Hepatocyte (in vitro differentiated cells): ENCODE measurements around the gene MTERF4. TPM values are rescaled to one million over a fixed set of nuclear protein-coding genes. Genes with fewer than 3 reads are reported as not detected.

Experiments
- DNase-seq: peaks from one replicate; pipeline ENCODE4 v3.0.0-alpha.2; 2016; ENCODE audit warnings: low spot score
- H2AFZ ChIP-seq: fragments of 200-600 bp; sonication (generic); 2 replicates; pipeline ENCODE4 v1.6.0; 2016; ENCODE audit warnings: antibody characterized with exemption, mild to moderate bottlenecking
- H3K27ac ChIP-seq: fragments of 200-600 bp; sonication (generic); 2 replicates; pipeline ENCODE4 v1.5.1; 2016; ENCODE audit warnings: mild to moderate bottlenecking
- H3K27me3 ChIP-seq: fragments of 200-600 bp; sonication (generic); 2 replicates; pipeline ENCODE4 v1.6.1; 2016
- H3K36me3 ChIP-seq: fragments of 200-600 bp; sonication (generic); replicated peaks from 2 replicates; pipeline ENCODE4 v1.5.1; 2016; ENCODE audit warnings: low read depth; ENCODE audit not compliant: insufficient read depth
- H3K4me1 ChIP-seq: fragments of 200-600 bp; sonication (generic); 2 replicates; pipeline ENCODE4 v1.5.1; 2016; ENCODE audit warnings: mild to moderate bottlenecking, moderate library complexity; ENCODE audit not compliant: insufficient read depth
- H3K4me2 ChIP-seq: fragments of 200-600 bp; sonication (generic); 2 replicates; pipeline ENCODE4 v1.6.0; 2016
- H3K4me3 ChIP-seq: fragments of 200-600 bp; sonication (generic); 2 replicates; pipeline ENCODE4 v1.5.1; 2016; ENCODE audit warnings: mild to moderate bottlenecking
- H3K79me2 ChIP-seq: fragments of 200-600 bp; sonication (generic); 2 replicates; pipeline ENCODE4 v1.6.0; 2017; ENCODE audit warnings: mild to moderate bottlenecking
- H3K9me2 ChIP-seq: fragments of 200-600 bp; sonication (generic); replicated peaks from 2 replicates; pipeline ENCODE4 v1.6.0; 2017; ENCODE audit warnings: mild to moderate bottlenecking; ENCODE audit not compliant: insufficient read depth
- H3K9me3 ChIP-seq: fragments of 200-600 bp; sonication (generic); 2 replicates; pipeline ENCODE4 v1.5.1; 2016; ENCODE audit warnings: low read depth, mild to moderate bottlenecking
- H4K20me1 ChIP-seq: fragments of 200-600 bp; sonication (generic); 2 replicates; pipeline ENCODE4 v1.6.0; 2016; ENCODE audit warnings: mild to moderate bottlenecking; ENCODE audit not compliant: insufficient read depth, poor library complexity, severe bottlenecking
- EZH2 ChIP-seq: fragments of 200-600 bp; sonication (generic); IDR thresholded peaks from 2 replicates; pipeline ENCODE4 v1.6.1; 2016; ENCODE audit warnings: antibody characterized with exemption, mild to moderate bottlenecking, borderline replicate concordance
- EZH2phosphoT487 ChIP-seq: fragments of 200-600 bp; sonication (generic); IDR thresholded peaks from one replicate; pipeline ENCODE4 v1.6.1; 2018; ENCODE audit warnings: antibody characterized with exemption, mild to moderate bottlenecking, low read depth, moderate library complexity; ENCODE audit not compliant: unreplicated experiment, severe bottlenecking
- WGBS: methylation state at CpG from one replicate; pipeline ENCODE4 v1.1.6; 2016; ENCODE audit warnings: low lambda C conversion rate; ENCODE audit errors: missing lambda C conversion rate; 5-methylcytosine and 5-hydroxymethylcytosine counted together
- polyA plus RNA-seq: library from polyadenylated mRNA; unstranded; fragments of >200 nt; fragmentation: Nextera tagmentation; extraction: Ambion mirVana; gene quantifications from 2 replicates; pipeline ENCODE4 v1.2.1, GENCODE V29; 2016
- total RNA-seq: library from RNA; depleted of rRNA; stranded (reverse); fragments of >200 nt; gene quantifications from 2 replicates; pipeline ENCODE4 v1.2.3, GENCODE V29; 2014
- TF ChIP-seq, protein P1 (sequence below): fragments of 200-600 bp; sonication (generic); IDR thresholded peaks from 2 replicates; pipeline ENCODE4 v1.5.1; 2016; ENCODE audit warnings: antibody characterized with exemption, mild to moderate bottlenecking; ENCODE audit not compliant: poor library complexity

Gene MTERF4
- total and polyA plus RNA-seq, 2 experiments from 2014 or later, result 20.3 to 39.4 TPM

DNA sequence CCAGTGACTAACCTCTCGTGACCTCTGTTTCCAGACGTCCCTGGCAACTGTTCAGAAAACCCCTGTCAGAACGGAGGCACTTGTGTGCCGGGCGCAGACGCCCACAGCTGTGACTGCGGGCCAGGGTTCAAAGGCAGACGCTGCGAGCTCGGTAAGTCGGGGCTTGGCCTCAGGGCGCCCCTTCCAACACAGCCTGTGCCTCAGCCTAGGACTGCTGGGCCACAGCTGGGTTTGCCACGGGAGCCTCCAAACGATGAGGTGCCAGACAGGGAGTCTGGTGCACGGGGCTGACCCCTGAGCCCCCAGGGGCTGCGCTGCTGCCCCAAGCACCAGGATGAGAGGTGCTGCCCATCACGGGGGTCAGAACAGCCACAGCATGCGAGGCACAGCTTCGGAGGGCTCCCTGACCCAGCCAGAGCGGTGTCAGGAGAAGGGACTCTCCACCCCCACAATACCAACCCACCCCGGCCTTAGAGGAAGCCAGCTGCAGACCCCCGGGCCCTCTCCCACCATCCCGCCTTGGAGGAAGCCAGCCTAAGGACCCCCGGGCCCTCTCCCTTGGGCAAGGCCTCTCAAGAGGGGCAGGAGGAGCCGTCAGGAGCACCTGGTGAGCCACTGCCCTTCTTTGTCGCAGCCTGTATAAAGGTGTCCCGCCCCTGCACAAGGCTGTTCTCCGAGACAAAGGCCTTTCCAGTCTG lies 20.3 kb downstream of the MTERF4 start:
- Histone ChIP-seq H3K4me3 (no peak overlapping the region), H2AFZ (no peak overlapping the region), H3K27me3 (no peaks in the 10 kb centered on the region), H4K20me1 (no peaks in the 10 kb centered on the region), H3K4me1 (no peaks in the 10 kb centered on the region), H3K4me2 (no peak overlapping the region), H3K79me2 (no peaks in the 10 kb centered on the region), H3K9me2 (no peaks in the 10 kb centered on the region), H3K9me3 (no peaks in the 10 kb centered on the region), H3K36me3 (peaks cover 2% of the 10 kb centered on the region), H3K27ac (no peak overlapping the region)
- DNase-seq, result no peak
- WGBS, result 82% methylated on average over 28 of the region's 28 CpGs
- TF ChIP-seq EZH2phosphoT487, result no peak
- TF ChIP-seq, protein P1, sequence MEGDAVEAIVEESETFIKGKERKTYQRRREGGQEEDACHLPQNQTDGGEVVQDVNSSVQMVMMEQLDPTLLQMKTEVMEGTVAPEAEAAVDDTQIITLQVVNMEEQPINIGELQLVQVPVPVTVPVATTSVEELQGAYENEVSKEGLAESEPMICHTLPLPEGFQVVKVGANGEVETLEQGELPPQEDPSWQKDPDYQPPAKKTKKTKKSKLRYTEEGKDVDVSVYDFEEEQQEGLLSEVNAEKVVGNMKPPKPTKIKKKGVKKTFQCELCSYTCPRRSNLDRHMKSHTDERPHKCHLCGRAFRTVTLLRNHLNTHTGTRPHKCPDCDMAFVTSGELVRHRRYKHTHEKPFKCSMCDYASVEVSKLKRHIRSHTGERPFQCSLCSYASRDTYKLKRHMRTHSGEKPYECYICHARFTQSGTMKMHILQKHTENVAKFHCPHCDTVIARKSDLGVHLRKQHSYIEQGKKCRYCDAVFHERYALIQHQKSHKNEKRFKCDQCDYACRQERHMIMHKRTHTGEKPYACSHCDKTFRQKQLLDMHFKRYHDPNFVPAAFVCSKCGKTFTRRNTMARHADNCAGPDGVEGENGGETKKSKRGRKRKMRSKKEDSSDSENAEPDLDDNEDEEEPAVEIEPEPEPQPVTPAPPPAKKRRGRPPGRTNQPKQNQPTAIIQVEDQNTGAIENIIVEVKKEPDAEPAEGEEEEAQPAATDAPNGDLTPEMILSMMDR, result no peak
- TF ChIP-seq EZH2, result no peak

DNA sequence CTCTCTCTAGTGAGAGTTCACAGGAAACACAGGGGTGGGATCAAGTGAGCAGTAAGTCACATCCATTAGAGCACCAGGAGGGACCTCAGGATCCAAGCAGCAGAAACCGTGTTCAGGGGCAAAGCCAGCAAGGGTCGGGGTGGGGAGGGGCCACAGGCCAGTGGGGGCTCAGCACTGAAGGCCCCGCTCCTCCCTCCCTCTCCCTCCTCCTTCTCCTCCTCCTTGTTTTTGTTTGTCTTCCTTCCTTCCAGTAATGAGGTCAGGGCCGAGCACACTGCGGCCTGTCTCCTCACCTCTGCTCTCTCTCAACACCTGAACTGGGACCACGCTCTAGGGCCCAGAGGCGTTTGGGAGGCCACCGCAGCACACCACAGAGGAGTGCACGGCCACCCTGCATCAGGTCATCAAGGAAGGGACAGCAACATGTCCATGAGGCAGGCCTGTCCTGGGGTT lies 20.9 kb downstream of the MTERF4 start:
- 76% methylated on average over 7 of the region's 9 CpGs for WGBS
- no peak overlapping the region for H3K4me2 ChIP-seq
- DNase-seq, result no peak
- H3K36me3 ChIP-seq, result no peaks in the 10 kb centered on the region
- no peak overlapping the region for H3K27ac ChIP-seq
- H4K20me1 ChIP-seq, result no peaks in the 10 kb centered on the region
- TF ChIP-seq EZH2, result no peak
- TF ChIP-seq, protein P1, result no peak
- TF ChIP-seq EZH2phosphoT487, result no peak
- no peak overlapping the region for H2AFZ ChIP-seq
- H3K79me2 ChIP-seq, result no peaks in the 10 kb centered on the region
- no peaks in the 10 kb centered on the region for H3K9me2 ChIP-seq
- H3K27me3 ChIP-seq, result no peaks in the 10 kb centered on the region
- H3K9me3 ChIP-seq, result no peaks in the 10 kb centered on the region
- no peak overlapping the region for H3K4me3 ChIP-seq
- H3K4me1 ChIP-seq, result no peaks in the 10 kb centered on the region

DNA sequence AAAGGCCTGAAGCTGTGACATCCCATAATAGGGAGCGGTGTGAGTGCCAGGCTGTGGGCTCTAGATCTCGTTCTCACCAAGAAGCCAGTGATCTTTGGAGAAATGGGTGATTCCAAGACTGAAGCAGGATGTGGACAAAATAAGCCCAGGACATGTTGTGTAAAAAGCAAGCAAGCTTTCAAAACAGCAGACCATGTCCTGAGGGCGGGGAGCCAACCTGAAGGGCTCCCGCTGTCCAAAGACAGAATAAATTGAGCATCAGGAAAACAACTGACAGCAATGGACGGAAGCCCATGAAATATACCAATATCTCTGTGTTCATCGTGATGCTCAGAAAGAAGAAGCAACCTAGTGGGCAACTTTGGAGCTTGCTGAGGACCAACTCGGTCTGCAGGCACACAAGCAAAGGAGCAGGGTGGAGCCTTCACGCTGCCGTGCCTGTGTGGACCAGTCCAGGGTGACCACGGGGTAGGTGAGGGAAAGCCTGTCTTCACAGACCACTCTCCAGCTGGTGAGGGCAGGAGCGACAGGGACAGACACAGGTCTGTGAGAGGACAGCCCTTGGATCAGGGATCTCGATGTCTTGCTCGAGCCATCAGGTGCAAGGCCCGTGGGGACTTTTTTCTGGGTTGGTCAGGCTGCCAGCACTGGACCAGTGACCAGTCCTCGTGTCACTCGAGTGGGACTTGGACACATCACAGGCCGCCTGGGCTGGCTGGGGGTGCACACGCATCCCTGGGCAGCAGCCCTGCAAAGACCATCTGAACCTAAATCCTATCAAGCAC lies 21.5 kb downstream of the MTERF4 start:
- TF ChIP-seq, protein P1, result no peak
- TF ChIP-seq EZH2, result no peak
- Histone ChIP-seq H3K4me1 (no peaks in the 10 kb centered on the region), H3K79me2 (no peaks in the 10 kb centered on the region), H3K27ac (no peak overlapping the region), H3K9me2 (no peaks in the 10 kb centered on the region), H4K20me1 (no peaks in the 10 kb centered on the region), H3K27me3 (no peaks in the 10 kb centered on the region), H3K36me3 (no peaks in the 10 kb centered on the region), H3K4me2 (no peak overlapping the region), H2AFZ (no peak overlapping the region), H3K4me3 (no peak overlapping the region), H3K9me3 (no peaks in the 10 kb centered on the region)
- no peak for DNase-seq
- 86% methylated on average over 18 of the region's 18 CpGs for WGBS
